ENCODE measurements around the gene EMILIN2.

The EMILIN2 gene

DNA sequence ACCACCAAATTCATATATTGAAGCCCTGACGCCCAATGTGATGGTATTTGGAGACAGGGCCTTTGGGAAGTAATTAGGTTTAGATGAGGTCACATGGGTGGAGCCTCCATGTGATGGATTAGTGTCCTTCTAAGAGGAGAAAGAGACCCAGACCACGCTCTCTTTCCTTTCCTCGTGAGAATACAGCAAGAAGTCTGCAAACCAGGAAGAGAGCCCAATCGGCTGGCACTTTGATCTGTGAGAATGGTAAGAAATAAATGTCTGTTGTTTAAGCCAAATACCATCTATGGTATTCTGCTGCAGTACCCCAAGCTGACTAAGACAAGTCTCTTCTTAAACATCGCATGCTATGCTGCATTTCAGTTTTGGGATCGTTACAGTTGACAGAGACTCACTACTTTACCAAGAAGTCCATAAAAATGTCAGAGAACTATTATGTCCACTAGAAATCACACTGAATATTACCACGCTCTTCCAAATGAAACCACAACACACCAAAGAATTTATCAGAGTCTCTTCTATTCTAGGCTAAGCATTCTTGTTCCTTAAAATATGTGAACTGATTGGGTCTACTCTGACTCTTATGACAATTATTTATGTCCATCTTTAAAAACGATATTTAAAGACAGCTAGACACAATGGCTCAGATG is 117.7 kb downstream of the EMILIN2 start:
- Histone ChIP-seq H3K36me3 (ENCODE audit: insufficient read depth, low read length) (peaks cover 3% of the 10 kb centered on the region; the same call in 1 of the 2 replicates), H3F3A (ENCODE audit: low read depth) (peaks cover 5% of the 10 kb centered on the region; the same call in 1 of the 2 replicates), H3K4me2 (ENCODE audit: low read depth, low read length, poor library complexity, severe bottlenecking) (peak overlapping the region; percentile 0), H3K9me3 (ENCODE audit: insufficient read depth, low read depth, low read length) (no peaks in the 10 kb centered on the region), H4K20me1 (ENCODE audit: insufficient read depth, low read length, poor library complexity, severe bottlenecking) (peaks cover 21% of the 10 kb centered on the region), H3K4me3 (ENCODE audit: low read length, poor library complexity, severe bottlenecking) (no peak overlapping the region), H3K9me2 (replicated peaks; ENCODE audit: low read depth, low read length) (no peaks in the 10 kb centered on the region), H2AFZ (ENCODE audit: low read length) (no peak overlapping the region), H3K9ac (ENCODE audit: low read depth, low read length, poor library complexity, severe bottlenecking) (no peak overlapping the region), H3K4me1 (ENCODE audit: insufficient read depth, low read length, poor library complexity, severe bottlenecking) (peaks cover 81% of the 10 kb centered on the region), H3K79me2 (ENCODE audit: insufficient read depth, low read length) (peaks cover 90% of the 10 kb centered on the region), H3K27me3 (ENCODE audit: insufficient read depth, low read length, poor library complexity, severe bottlenecking) (no peaks in the 10 kb centered on the region)
- no peak for TF ChIP-seq EZH2phosphoT487 (IDR thresholded peaks at IDR 0.05; ENCODE audit: borderline replicate concordance)
- TF ChIP-seq, protein P1, sequence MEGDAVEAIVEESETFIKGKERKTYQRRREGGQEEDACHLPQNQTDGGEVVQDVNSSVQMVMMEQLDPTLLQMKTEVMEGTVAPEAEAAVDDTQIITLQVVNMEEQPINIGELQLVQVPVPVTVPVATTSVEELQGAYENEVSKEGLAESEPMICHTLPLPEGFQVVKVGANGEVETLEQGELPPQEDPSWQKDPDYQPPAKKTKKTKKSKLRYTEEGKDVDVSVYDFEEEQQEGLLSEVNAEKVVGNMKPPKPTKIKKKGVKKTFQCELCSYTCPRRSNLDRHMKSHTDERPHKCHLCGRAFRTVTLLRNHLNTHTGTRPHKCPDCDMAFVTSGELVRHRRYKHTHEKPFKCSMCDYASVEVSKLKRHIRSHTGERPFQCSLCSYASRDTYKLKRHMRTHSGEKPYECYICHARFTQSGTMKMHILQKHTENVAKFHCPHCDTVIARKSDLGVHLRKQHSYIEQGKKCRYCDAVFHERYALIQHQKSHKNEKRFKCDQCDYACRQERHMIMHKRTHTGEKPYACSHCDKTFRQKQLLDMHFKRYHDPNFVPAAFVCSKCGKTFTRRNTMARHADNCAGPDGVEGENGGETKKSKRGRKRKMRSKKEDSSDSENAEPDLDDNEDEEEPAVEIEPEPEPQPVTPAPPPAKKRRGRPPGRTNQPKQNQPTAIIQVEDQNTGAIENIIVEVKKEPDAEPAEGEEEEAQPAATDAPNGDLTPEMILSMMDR (conservative IDR thresholded peaks at IDR 0.05; ENCODE audit: low read length) = no peak

Measured in Loucy (cell line).